Pons (tissue), 1 donor: ENCODE measurements around the gene ADARB2.

Experiments used
- DNase-seq: peaks from one replicate; pipeline ENCODE4 v3.0.0-alpha.2; 2016; ENCODE audit warnings: low spot score

Gene ADARB2

DNA sequence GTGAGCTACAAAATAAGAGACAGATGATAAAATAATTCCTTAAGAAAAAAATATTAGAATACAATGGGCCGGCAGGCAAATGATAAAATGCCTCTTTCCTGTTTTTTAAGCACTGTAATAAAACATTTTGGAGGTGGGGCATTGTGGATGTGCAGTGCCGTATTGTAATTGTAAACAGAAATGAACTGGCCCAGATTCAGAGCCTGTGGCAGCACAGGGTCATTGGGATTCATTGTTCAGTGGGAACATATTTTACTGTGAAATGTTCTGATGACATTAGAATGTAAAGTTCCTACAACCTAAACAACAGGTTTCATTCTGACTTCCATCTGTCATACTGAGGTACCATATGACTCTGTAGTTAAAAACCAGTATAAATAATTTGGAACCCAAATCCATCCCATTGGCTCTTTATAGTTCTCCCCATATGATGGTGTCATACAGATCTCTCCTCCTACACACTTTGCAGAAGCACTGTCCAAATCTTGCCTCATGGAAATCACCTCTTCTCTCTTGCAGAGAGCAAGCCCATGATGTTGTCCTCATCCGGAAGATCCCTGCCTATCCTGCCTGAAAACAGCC lies 416.5 kb downstream of the ADARB2 start:
- DNase-seq = no peak

DNA sequence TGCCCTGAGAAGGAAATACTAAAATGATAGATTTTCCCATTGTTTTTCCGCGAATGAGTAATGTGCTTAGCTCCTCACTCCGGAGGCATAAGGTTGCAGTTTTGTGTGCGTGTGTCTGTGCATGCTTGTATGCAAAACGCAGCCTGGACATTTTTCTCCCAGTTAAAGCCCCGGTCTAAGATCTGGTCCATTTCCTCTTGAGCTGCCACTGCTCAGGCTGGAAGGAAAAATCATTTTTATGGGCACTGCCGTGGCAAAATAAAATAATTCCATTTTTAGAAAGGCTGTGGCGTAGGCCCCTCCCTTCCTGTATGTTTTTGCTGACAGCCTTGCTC lies 420.5 kb downstream of the ADARB2 start:
- no peak for DNase-seq

DNA sequence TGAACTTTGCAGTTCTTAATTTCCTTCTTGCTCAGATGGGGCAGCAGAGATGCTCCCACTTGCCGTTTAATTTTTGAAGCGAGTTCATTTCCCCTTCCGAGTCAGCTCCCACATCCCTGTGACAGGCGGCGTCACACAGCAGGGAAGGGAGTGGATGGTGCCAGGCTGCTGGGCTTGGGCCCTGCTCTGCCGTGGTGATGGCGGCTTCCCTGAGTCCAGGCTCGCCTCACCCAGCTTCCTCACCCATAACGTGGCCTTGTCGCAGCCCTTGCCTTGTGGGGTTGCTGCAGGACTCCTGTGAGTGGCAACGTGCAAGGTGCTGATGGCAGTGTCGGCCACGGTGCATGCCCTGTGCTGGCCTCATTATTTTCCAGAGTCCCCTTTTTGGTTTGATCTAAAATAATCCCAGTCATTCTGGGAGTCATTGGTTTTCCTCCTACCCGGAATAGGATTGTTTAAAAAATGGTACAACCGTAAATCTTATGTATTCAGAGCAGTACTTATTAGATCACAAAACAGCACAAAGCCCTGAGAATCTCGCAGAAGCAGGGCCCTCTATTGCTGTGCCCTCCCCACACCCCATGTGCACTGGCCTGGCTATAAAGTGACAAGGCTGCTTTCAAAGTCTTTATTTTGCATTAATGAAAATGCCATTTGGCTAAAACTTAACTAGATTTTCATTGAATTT lies 421.1 kb downstream of the ADARB2 start:
- DNase-seq = peak; percentile 45

DNA sequence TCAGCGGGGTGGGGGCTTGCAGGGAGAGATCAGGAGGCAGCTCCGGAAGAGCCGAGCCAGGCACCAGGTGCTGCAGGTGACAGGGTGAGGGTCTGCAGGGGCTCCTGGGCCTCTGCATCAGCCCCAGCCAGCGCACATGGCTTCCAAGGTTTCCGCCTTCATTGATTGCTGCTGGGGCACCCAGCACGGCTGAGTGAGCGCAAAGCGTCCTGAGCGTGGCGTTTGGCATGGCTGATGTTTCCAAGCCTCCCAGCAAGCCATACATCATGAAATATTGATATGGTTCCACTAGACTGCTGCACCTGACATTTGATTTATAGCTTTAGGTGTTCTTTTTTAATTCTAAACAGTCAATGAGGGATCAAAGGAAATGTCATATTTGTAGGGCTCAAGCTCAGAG lies 422.1 kb downstream of the ADARB2 start:
- DNase-seq = no peak

DNA sequence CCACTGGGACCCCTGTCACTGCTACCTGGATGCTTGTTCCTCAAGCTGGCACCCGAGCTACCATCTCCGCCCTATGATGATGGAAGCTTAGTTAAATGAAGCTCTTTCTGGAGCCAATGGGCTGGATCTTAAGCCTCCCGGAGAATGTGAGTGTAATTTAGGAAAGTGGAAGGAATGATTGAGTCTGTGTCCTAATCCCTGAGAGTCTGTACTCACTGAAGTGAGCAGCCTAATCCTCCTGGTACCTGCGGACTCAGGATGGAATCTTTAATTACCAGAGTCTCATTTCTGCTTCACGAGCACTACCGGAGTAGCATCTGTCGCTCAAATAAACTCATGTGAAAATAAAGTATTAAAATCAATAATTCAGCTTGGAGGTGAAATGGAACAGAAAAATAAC lies 425.6 kb downstream of the ADARB2 start:
- no peak for DNase-seq

DNA sequence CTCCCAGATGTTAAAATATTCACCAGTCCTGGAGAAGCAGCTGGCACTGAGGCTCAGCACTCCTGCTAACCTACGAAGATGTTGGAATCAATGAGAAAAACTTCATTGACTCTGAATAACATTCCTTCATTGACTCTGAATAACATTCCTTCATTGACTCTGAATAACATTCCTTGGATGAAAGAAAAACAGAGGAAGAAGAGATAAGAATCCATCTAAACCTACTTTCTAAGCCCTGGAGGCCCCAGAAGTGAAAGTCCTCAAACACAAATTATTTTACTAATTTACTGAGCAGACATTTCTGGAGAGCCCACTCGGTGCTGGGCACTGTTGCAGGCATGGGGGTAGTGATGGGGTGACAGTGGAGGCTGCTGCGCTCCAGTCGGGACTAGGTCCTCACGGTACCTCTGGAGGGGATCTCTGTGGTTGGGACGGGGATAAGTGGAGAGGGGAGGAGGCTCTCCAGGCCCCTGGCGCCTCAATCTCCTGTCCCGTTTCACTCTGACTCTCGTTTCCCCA lies 427.0 kb downstream of the ADARB2 start:
- no peak for DNase-seq

DNA sequence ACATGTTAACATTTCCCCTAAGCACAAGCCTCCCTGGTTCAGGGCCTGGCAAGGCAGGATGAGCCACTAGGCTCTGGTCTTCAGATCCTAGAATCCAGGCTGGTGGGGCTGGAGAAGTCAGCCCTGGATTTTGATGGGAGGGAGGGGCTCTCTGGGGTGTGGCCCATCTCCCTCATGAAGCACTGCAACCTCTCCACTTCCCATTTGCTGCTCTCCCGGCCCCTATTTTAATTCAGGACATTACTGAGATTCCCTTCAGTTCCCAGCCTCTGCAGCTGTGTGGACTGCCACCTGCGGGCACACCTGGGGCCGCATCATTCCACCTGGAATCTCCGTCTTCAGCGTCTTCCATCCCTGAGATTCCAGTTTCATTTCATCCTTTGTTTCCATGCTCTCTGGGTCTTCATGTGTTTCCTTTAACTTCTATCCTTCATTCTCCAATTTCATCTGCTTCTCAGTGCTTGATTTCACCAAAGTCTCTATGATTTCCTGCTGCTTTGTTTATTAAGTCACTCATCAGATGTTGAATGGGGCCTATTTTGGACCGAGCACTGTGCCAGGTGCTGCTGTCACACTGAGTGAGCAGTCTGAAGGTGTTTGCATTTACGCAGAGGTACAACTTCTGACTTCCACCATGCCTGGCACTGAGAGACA lies 427.6 kb downstream of the ADARB2 start:
- DNase-seq = no peak

DNA sequence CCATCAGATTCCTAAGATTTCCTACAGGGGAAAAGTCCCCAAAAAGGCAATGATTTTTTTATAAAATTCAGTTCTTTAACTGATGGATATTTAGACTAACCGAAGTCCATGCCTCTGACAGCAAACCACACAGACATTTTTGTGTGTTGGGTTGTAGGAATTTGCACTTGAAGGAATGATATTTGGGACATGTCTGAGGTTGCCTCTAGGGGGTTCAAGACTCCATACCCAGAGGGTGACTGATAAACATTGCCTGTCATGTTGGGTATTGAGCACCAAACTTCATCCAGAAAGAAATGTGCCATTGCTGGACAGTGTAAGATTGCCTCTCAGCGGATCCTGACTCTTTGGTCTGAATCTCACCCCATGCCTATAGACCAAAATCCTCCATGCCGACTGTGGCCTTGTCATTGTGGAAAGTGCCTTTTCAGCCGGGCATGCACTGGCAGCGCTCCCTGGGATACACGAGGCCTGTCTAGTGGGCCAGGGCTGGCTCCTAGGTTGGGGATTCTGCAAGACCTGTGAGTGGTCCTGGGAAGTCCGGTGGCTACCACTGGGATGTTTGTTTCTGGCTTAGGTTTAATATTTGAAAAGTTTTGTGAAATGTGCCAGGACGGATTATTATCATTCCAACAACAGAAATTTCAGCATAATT lies 428.2 kb downstream of the ADARB2 start:
- DNase-seq = no peak

DNA sequence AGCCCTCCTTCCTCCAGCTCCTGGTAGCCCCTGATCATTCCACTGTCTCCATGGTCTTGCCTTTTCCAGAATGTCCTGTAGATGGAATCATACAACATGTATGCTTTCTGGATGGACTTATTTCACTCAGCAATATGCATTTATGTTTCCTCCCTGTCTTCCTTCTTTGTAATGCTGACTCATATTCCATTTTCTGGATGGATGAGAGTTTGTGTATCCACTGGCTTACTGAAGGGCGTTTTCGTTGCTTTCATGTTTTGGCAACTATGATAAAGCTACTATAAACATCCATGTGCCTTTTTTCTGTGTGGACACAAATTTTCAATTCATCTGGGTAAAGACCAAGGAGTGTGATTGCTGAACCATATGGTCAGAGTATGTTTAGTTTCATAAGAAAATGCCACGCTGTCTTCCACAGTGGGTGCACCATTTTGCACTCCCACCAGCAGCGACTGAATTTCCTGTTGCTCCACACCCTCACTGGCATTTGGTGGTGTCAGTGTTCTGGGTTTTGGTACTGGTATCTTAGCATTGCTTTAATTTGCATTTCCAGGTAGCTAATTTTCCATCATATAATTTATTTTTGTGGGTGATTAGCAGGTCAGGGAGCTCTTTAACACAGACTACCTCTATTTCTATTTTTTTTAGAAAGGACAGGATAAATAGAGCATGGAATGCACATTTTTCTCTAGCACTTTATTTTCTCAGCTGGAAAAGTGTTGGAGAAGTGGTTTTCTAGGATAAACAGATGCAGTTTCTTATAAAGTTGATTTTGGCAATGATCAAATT lies 429.0 kb downstream of the ADARB2 start:
- DNase-seq = no peak

DNA sequence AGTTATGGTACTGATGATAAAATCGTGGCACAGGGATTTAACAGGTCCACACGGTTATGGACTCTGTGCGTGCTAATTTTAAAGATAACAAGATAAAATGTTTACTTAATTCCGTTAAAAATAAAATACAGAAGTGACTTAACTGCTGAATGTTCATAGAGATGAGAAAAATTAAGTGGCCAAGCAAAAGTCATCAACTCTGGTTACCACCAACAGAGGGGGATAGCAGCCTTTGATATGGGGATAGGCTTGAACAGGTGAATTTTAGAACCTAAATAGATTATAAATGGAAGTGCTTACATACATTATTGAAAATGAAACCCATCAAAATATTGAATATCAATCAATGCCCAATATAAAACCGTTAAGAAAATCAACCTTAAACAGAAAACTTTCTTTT lies 436.2 kb downstream of the ADARB2 start:
- peak; percentile 46 for DNase-seq

DNA sequence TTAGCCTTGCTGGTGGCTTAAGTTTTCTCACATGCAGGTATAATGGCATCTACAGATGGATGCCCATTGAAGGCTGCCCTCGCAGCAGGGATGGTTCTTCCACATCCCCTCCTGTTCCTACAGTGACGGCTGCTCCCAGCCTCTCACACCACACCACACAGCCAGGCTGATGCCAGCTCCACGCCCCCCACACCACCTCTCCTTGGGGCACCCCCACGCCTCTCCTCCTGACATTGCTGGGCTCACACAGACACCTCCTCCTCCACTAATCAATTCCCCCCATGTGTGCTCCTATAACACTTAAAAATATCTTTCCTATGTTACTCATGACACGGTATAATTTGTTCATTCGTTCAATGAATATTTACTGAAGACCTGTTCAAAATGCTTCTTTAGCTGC lies 437.1 kb downstream of the ADARB2 start:
- DNase-seq = no peak

DNA sequence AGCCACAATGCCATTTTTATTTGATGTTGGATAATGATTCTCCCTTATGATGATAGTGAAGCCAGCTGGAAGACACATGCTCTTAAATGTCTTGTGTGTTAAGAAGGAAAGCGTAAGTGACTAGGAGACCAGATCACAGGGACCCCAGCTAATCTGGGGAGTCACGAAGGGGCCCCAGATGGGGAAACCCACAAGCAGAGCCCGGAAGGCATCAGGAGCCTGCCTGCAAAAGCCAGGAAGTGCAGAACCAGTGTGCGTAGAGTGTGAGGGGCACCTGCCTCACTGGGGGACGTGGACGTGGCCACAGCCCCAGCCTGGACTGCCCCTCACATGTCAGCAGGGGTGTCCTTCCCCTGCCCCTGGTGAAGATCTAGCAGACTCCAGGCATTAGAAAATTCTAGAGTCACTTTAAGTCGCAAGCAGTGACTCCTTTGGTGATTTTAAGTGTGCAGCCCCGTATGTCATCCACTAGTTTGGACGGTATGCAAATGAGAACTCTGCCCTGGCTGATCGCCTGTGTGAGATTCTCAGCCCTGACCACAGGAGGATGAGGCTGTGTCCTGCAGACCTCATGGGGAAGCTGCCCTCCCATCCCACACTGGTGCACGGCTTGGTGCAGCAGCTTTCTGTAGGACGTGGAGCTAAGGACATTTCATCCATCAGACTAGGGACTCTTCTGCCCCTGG lies 438.1 kb downstream of the ADARB2 start:
- no peak for DNase-seq

DNA sequence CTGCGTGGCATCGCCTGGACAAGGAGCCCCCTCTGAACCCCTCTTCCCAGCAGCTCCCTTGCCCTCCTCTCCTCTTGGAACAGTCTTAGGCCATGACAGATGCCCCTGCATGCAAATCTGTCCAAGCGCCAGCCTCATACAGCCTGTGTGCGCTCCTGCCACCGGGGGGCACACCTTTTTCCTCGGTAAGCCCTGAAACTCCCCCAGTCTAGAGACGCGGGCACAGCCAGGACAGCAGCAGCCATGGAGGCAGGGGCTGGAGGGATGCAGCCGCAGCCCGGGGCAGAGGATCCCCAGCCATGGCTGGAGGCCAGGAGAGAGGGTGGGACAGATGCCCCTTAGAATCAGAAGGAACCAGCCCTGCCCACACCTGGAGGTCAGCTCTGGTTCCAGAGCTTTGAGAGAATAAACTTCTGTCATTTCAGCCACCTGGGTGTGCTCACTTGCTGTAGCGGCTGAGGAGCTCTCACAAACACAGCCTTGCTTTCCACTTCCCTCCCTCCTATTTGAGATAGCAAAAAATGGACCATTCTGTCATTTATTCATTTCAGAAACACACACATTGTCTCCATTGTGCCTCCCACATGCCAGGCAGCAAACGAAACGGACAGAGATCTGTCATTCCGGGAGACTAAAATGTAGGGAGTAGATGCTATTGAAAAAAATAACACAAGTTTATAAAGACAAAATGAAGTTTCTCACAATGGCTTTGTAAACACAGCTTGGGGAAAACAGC lies 439.6 kb downstream of the ADARB2 start:
- DNase-seq = peak; percentile 48

DNA sequence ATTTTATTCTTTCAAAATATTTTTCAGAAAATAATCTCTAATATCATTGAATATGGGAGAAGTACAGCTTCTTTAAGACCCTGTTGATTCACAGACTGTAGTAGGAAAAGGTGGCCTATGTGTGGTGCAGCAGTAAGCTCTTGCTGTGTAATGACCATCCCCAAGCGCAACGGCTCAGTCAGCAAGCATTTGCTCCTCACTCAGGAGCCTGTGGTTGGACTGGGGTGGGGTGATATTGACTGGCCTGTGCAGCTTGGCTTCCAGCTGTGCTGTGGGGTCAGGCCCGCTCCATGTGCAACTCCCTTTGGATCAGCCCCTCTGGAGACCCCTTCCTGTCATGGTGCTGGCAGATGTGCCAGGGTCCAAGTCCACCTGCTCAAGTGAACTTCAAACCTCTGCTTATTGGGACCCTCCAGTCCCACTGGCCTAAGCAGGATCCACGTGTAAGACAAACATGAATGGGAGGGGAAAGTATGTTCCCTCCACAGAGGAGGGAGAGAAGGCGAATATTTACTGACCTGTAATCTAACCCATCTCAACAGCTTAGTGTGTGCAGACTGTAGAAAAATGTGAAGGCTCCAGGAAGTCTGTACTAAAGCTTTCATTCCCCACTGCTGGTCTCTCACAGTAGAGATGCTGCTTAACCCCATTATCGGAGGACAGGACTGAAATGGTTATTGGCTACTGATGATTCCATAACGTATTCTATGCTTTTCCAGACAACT lies 441.4 kb downstream of the ADARB2 start:
- no peak for DNase-seq

DNA sequence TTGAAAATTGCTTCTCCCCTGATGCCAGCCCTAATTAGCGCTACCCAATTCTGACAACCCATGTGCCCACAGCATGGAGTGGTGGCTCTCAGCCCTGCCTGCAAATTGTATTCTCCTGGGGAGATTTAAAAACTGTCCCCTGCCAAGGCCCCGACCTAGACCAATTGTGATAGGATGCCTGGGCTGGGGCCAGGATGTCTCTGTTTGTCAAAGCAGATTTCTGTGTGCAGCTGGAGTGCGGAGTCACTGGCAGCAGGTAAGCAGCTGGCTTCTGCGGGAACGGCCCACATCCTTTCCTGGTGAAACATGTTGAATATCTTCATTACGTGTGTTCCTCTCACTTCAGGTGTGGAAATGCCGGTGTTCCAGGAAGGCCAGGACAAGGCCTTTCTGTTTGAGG lies 442.6 kb downstream of the ADARB2 start:
- no peak for DNase-seq

DNA sequence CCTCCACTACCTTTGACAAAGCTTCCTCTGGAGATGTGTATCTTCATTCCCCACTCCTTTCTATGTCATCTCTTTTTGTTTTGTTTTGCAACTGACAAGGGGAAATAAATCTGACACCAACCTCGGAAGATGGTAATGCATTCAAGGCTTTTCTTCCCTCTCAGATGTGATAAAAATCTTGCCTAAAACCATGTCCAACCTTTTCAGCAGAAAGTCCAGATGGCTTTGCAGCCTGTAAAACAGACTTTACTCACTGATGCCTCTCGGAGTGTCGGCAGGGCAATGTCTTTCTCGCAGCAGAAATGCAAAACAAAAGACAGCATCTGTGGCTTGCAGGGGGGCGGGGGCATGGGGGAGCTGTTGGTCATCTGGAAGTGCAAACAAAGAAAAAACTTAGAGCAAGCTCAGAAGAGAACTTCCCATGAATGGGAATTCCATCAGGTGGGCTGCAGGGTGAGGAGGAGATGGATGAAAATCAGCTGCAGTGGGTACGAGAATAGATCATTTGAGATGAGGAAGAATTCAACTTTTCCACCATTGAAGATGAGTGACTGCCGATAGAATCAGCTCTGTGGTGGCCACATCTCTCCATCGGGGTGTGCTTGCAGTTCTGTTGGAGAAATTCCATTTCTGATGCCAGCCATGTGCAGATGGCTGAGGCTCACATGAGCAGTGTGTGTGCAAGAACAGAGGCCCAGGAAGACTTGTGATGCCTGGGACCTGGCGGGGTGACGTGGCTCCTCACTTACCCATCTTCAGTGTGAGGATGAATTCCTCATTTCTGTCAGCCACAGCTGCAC lies 443.5 kb downstream of the ADARB2 start:
- DNase-seq = peak; percentile 77

DNA sequence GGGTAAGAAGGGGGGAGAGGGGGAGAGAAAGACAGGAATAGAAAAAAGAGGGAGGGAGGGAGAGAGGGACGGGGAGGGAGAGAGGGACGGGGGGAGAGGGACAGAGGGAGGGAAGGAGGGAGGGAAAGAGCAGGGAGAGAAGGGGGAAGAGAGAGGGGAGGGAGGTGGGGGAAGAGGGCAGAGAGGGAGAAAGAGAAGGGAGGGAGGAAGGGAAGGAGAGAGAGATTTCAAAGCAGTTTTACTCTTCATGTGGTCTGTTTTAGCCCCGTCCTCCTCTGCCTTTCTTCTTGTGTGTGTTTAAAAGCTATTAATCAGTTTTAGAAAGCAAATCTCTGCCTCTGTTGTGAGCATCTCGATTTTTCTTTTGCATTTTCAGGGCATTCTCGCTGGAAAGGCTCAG lies 444.2 kb downstream of the ADARB2 start:
- peak; percentile 10 for DNase-seq

DNA sequence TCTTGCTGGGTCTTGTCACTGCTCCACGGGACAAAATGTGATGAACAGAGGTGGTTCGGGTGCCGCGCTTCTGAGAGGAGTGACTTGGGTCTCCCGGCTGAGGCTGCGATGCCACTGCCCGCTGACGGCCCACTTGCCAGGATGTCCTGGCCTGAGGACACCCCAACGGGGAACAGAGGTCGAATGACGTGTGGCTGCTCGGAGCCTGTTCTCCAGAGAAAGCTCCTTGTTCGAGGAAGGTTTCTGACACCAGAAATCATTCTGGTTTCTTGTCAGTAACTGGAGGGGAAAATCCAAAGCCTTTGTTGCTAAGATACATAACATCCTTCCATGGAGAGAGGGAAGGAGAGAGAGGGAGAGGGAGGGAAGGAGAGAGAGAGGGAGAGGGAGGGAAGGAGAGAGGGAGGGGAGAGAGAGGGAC lies 444.7 kb downstream of the ADARB2 start:
- no peak for DNase-seq
